HG02885 (cell line): ENCODE data around the gene MRPS25.
"Not testable (repeated sequence)": the region's sequence is repeated elsewhere in the genome, so short reads cannot be mapped to it uniquely, and the experiment has no call there.

ENCODE experiments used
- ATAC-seq: cut with Tn5 transposase; IDR thresholded peaks from one replicate; pipeline ENCODE4 v1.9.1; 2021; ENCODE audit warnings: mild to moderate bottlenecking; ENCODE audit not compliant: unreplicated experiment, poor library complexity

The MRPS25 gene

GRCh38 chr3:15049584-15049983 is 15.5 kb downstream of the MRPS25 start:
- ATAC-seq = no peak

GRCh38 chr3:15045667-15046066 is 19.4 kb downstream of the MRPS25 start:
- ATAC-seq = no peak

GRCh38 chr3:15044326-15044725 is 20.8 kb downstream of the MRPS25 start:
- no peak for ATAC-seq

- no peak for ATAC-seq
Measured at GRCh38 chr3:15043408-15044171, 21.5 kb downstream of the MRPS25 start.

- no peak for ATAC-seq
Measured at GRCh38 chr3:15042936-15043335, 22.2 kb downstream of the MRPS25 start.

- no peak for ATAC-seq
Measured at GRCh38 chr3:15041950-15042349, 23.2 kb downstream of the MRPS25 start.

- no peak for ATAC-seq
Measured at GRCh38 chr3:15040844-15041243, 24.3 kb downstream of the MRPS25 start.

GRCh38 chr3:15038306-15038705 is 26.8 kb downstream of the MRPS25 start:
- no peak for ATAC-seq

- ATAC-seq = no peak
Measured at GRCh38 chr3:15033103-15033502, 32.0 kb downstream of the MRPS25 start.

- no peak for ATAC-seq
Measured at GRCh38 chr3:15032650-15033049, 32.5 kb downstream of the MRPS25 start.

GRCh38 chr3:15029625-15030024 is 35.5 kb downstream of the MRPS25 start:
- ATAC-seq = no peak

GRCh38 chr3:15023719-15024118 is 41.4 kb downstream of the MRPS25 start:
- ATAC-seq = no peak

- ATAC-seq = no peak
Measured at GRCh38 chr3:15023249-15023648, 41.9 kb downstream of the MRPS25 start.

GRCh38 chr3:15017191-15017590 is 47.9 kb downstream of the MRPS25 start:
- ATAC-seq = no peak

- no peak for ATAC-seq
Measured at GRCh38 chr3:15015456-15015855, 49.7 kb downstream of the MRPS25 start.

GRCh38 chr3:15014606-15015328 is 50.3 kb downstream of the MRPS25 start:
- no peak for ATAC-seq

GRCh38 chr3:15011174-15011573 is 53.9 kb downstream of the MRPS25 start:
- no peak for ATAC-seq

GRCh38 chr3:15010664-15011063 is 54.5 kb downstream of the MRPS25 start:
- ATAC-seq = no peak

- no peak for ATAC-seq
Measured at GRCh38 chr3:15009167-15009566, 55.9 kb downstream of the MRPS25 start.

GRCh38 chr3:15007681-15008141 is 57.4 kb downstream of the MRPS25 start:
- ATAC-seq = no peak

GRCh38 chr3:14999182-14999581 is 65.9 kb downstream of the MRPS25 start:
- not testable (repeated sequence) for ATAC-seq
